Fibroblast of the aortic adventitia (primary cell): ENCODE results near the gene GAB2. TPM values are rescaled to one million over a fixed set of nuclear protein-coding genes. Genes with fewer than 3 reads are reported as not detected.

Experiments
- DNase-seq: peaks from one replicate; pipeline ENCODE4 v3.0.0-alpha.2; 2010; ENCODE audit warnings: low read depth
- H3K4me3 ChIP-seq: 2 replicates; pipeline ENCODE4 v1.5.1; 2011; ENCODE audit warnings: low read depth, mild to moderate bottlenecking, control low read depth, low read length, moderate library complexity
- total RNA-seq: library from RNA; depleted of rRNA; stranded (reverse); fragments of >200 nt; gene quantifications from 2 replicates; pipeline ENCODE4 v1.2.3, GENCODE V29; 2012; ENCODE audit warnings: low replicate concordance
- TF ChIP-seq, protein P1 (sequence below): IDR thresholded peaks from 2 replicates; pipeline ENCODE4 v1.5.1; 2011; ENCODE audit warnings: mild to moderate bottlenecking, low read length, control low read depth, inconsistent platforms; ENCODE audit not compliant: insufficient read depth

The GAB2 gene
- total RNA-seq, 1 donor: 16.4 TPM

DNA sequence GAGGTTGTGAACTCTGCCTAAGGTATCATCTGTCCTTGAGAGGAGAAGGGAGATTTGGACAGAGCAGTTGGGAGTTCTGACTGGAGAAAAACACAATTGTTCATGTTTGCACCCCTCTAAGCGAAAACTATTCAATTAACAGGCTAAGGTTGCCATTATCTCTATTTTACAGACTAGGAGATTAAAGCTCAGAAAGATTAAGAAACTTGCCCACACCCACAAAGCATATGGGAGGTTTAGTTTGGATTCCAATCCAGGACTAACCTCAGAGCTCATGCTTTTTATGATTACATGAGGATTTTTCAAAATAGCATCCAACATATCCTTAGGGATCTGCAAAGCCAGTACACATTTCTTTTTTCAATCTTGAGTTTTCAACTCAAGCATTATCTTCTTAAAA lies 22.0 kb downstream of the GAB2 start:
- DNase-seq: no peak
- no peak overlapping the region for H3K4me3 ChIP-seq

GRCh38 chr11:78392854-78393253 lies 24.8 kb downstream of the GAB2 start:
- H3K4me3 ChIP-seq: no peak overlapping the region
- TF ChIP-seq, protein P1, sequence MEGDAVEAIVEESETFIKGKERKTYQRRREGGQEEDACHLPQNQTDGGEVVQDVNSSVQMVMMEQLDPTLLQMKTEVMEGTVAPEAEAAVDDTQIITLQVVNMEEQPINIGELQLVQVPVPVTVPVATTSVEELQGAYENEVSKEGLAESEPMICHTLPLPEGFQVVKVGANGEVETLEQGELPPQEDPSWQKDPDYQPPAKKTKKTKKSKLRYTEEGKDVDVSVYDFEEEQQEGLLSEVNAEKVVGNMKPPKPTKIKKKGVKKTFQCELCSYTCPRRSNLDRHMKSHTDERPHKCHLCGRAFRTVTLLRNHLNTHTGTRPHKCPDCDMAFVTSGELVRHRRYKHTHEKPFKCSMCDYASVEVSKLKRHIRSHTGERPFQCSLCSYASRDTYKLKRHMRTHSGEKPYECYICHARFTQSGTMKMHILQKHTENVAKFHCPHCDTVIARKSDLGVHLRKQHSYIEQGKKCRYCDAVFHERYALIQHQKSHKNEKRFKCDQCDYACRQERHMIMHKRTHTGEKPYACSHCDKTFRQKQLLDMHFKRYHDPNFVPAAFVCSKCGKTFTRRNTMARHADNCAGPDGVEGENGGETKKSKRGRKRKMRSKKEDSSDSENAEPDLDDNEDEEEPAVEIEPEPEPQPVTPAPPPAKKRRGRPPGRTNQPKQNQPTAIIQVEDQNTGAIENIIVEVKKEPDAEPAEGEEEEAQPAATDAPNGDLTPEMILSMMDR: no peak
- no peak for DNase-seq

More for the DNA sequence above, 22.0 kb downstream of the GAB2 start:
- TF ChIP-seq, protein P1: no peak

- TF ChIP-seq, protein P1: no peak
- DNase-seq: no peak
- no peak overlapping the region for H3K4me3 ChIP-seq
Measured at GRCh38 chr11:78391424-78391823, 26.2 kb downstream of the GAB2 start.

DNA sequence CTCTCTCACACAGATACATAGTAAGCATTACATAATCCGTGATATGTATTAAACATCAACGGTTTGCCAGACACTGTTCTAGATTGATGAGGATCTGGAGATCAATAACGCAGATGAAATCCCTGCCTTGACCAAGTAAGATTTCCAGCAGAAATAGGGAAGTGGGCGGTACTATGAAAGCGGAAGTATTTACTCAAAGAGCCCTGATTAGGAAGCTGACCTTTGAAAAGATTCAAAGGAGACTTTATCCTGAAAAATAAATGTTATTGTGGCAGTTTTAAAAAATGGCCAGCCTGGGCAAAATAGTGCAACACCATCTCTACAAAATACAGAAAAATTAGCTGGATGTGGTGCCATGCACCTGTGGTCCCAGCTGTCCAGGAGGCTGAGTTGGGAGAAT lies 26.8 kb downstream of the GAB2 start:
- DNase-seq: no peak
- TF ChIP-seq, protein P1: no peak

GRCh38 chr11:78386215-78386941 lies 31.2 kb downstream of the GAB2 start:
- H3K4me3 ChIP-seq: no peak overlapping the region
- TF ChIP-seq, protein P1: no peak
- no peak for DNase-seq

More for the DNA sequence above, 26.8 kb downstream of the GAB2 start:
- no peak overlapping the region for H3K4me3 ChIP-seq

DNA sequence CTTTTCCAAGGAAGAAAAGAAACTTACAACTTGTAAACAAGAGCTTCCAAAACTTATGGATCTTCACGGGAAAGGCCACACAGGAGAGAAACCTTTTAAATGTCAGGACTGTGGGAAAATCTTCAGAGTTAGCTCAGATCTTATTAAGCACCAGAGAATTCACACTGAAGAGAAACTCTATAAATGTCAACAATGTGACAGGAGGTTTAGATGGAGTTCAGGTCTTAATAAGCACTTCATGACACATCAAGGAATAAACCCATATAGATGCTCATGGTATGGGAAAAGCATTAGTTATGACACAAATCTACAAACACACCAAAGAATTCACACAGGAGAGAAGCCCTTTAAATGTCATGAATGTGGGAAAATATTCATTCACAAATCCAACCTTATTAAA lies 32.4 kb downstream of the GAB2 start:
- no peak overlapping the region for H3K4me3 ChIP-seq
- TF ChIP-seq, protein P1: no peak
- DNase-seq: no peak

- TF ChIP-seq, protein P1: no peak
- DNase-seq: no peak
- H3K4me3 ChIP-seq: no peak overlapping the region
Measured at GRCh38 chr11:78384231-78384630, 33.4 kb downstream of the GAB2 start.
